Esophagus squamous epithelium (tissue), 4 donors: ENCODE data around the gene GGT5.
"Not testable (repeated sequence)": the region's sequence is repeated elsewhere in the genome, so short reads cannot be mapped to it uniquely, and the experiment has no call there.

Experiments
- POLR2A ChIP-seq, 4 donors: fragments of 450-650 bp; IDR thresholded peaks; one replicate each; pipeline ENCODE4 v1.6.1; 2017; ENCODE audit warnings: antibody characterized with exemption in 4 of 4, mild to moderate bottlenecking in 4 of 4, moderate library complexity in 3 of 4
- TF ChIP-seq, protein P1 (sequence below), 6 experiments: fragments of 450-650 bp in 4 of 6; fragments of 200-600 bp in 2 of 6; sonication (generic) in 2 of 6; IDR thresholded peaks; one replicate each; pipeline ENCODE4 v1.5.1; 2016 to 2019; ENCODE audit warnings: antibody characterized with exemption in 6 of 6, mild to moderate bottlenecking in 4 of 6, moderate library complexity in 4 of 6

DNA sequence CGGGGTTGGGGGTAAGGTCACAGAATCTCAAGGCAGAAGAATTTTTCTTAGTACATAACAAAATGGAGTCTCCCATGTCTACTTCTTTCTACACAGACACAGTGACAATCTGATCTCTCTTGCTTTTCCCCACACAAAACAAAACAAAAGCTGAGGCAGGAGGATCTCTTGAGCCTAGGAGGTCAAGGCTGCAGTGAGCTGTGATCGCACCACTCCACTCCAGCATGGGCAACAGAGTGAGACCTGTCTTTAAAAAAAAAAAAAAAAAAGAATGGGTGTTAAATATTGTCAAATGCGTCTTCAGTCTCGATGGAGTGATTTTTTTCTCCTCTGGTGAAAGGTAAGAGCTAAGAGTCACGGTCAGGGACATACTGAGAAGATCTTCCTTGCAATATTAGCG lies 33.2 kb downstream of the GGT5 start:
- TF ChIP-seq, protein P1, sequence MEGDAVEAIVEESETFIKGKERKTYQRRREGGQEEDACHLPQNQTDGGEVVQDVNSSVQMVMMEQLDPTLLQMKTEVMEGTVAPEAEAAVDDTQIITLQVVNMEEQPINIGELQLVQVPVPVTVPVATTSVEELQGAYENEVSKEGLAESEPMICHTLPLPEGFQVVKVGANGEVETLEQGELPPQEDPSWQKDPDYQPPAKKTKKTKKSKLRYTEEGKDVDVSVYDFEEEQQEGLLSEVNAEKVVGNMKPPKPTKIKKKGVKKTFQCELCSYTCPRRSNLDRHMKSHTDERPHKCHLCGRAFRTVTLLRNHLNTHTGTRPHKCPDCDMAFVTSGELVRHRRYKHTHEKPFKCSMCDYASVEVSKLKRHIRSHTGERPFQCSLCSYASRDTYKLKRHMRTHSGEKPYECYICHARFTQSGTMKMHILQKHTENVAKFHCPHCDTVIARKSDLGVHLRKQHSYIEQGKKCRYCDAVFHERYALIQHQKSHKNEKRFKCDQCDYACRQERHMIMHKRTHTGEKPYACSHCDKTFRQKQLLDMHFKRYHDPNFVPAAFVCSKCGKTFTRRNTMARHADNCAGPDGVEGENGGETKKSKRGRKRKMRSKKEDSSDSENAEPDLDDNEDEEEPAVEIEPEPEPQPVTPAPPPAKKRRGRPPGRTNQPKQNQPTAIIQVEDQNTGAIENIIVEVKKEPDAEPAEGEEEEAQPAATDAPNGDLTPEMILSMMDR (IDR thresholded peaks at IDR 0.05) = not testable (repeated sequence)
- TF ChIP-seq POLR2A (IDR thresholded peaks at IDR 0.05) = not testable (repeated sequence)
